GM12865 (cell line): ENCODE data around the gene CCNA1.

ENCODE experiments used
- DNase-seq: peaks from one replicate; pipeline ENCODE4 v3.0.0; 2010; ENCODE audit warnings: low read depth
- H3K4me3 ChIP-seq: 2 replicates; pipeline ENCODE4 v1.5.1; 2011; ENCODE audit warnings: mild to moderate bottlenecking, low read depth, low read length, control low read depth
- TF ChIP-seq, protein P1 (sequence below): IDR thresholded peaks from 2 replicates; pipeline ENCODE4 v1.5.1; 2011; ENCODE audit warnings: low read length, control low read depth, low read depth, inconsistent platforms; ENCODE audit not compliant: insufficient read depth; ENCODE audit errors: missing control alignments

CCNA1 gene

GRCh38 chr13:36431204-36432105 is 840 bp upstream of the CCNA1 start:
- peak overlapping the region; percentile 35 for H3K4me3 ChIP-seq
- DNase-seq, result no peak
- TF ChIP-seq, protein P1, sequence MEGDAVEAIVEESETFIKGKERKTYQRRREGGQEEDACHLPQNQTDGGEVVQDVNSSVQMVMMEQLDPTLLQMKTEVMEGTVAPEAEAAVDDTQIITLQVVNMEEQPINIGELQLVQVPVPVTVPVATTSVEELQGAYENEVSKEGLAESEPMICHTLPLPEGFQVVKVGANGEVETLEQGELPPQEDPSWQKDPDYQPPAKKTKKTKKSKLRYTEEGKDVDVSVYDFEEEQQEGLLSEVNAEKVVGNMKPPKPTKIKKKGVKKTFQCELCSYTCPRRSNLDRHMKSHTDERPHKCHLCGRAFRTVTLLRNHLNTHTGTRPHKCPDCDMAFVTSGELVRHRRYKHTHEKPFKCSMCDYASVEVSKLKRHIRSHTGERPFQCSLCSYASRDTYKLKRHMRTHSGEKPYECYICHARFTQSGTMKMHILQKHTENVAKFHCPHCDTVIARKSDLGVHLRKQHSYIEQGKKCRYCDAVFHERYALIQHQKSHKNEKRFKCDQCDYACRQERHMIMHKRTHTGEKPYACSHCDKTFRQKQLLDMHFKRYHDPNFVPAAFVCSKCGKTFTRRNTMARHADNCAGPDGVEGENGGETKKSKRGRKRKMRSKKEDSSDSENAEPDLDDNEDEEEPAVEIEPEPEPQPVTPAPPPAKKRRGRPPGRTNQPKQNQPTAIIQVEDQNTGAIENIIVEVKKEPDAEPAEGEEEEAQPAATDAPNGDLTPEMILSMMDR, result no peak

- no peak for DNase-seq
- TF ChIP-seq, protein P1, result no peak
- H3K4me3 ChIP-seq, result no peak overlapping the region
Measured at GRCh38 chr13:36436811-36437210, 4.5 kb downstream of the CCNA1 start.

GRCh38 chr13:36438594-36439483 is 6.5 kb downstream of the CCNA1 start:
- no peak overlapping the region for H3K4me3 ChIP-seq
- TF ChIP-seq, protein P1, result no peak
- no peak for DNase-seq

DNA sequence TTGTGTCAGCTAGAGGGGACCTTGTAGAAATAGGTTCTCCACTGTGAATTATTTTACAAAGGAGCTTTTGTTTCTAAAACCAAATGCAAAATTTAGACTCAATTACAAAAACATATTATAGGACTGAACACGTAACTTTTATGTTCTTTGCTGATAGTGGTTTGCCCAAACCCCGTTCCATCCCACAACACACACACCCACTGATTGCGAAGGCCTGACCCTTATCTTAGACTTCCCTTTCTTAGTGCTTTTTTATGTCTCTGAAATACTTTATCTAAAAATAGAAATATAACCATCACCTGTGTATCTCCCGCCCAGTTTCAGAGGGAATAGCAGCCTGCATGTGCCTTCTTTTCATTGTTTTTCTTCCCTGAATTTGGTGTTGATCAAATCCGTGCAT is 13.0 kb downstream of the CCNA1 start:
- no peak for DNase-seq
- H3K4me3 ChIP-seq, result no peak overlapping the region
- TF ChIP-seq, protein P1, result no peak

- DNase-seq, result no peak
- H3K4me3 ChIP-seq, result no peak overlapping the region
- TF ChIP-seq, protein P1, result no peak
Measured at GRCh38 chr13:36445891-36446351, 13.6 kb downstream of the CCNA1 start.

GRCh38 chr13:36447501-36447900 is 15.2 kb downstream of the CCNA1 start:
- TF ChIP-seq, protein P1, result no peak
- H3K4me3 ChIP-seq, result no peak overlapping the region
- no peak for DNase-seq
